ENCODE data around the gene TNS3.

The TNS3 gene

GRCh38 chr7:47233996-47234395, 347.9 kb downstream of the TNS3 start:
- no peak for DNase-seq

- DNase-seq: no peak
Measured at GRCh38 chr7:47232751-47233412, 349.0 kb downstream of the TNS3 start.

- no peak for DNase-seq
Measured at GRCh38 chr7:47231627-47232026, 350.3 kb downstream of the TNS3 start.

GRCh38 chr7:47231032-47231431, 350.9 kb downstream of the TNS3 start:
- no peak for DNase-seq

- DNase-seq: no peak
Measured at GRCh38 chr7:47228386-47229014, 353.4 kb downstream of the TNS3 start.

- DNase-seq: no peak
Measured at GRCh38 chr7:47227762-47228177, 354.1 kb downstream of the TNS3 start.

GRCh38 chr7:47226696-47227095, 355.2 kb downstream of the TNS3 start:
- DNase-seq: no peak

- no peak for DNase-seq
Measured at GRCh38 chr7:47225387-47226131, 356.4 kb downstream of the TNS3 start.
